Upper lobe of left lung (tissue), 6 donors: Measurements from ENCODE around the gene LHX4. TPM values are rescaled to one million over a fixed set of nuclear protein-coding genes. Genes with fewer than 3 reads are reported as not detected.
A peak's percentile ranks its signal among the peaks of the same experiment; 100 is the strongest.

Experiments used
- ATAC-seq, 2 donors: fragments of 200-7000 bp; cut with Tn5 transposase; one replicate each; pipeline ENCODE4 v1.9.1; 2022; ENCODE audit warnings: mild to moderate bottlenecking in 2 of 2, moderate library complexity in 2 of 2; ENCODE audit not compliant: low FRiP score in 2 of 2
- DNase-seq, 2 donors: peaks; one replicate each; pipeline ENCODE4 v3.0.0-alpha.2; 2019 to 2020
- H3K27ac ChIP-seq, 4 donors: fragments of 200-600 bp; sonication (generic); one replicate each; pipeline ENCODE4 v1.5.1; 2016 to 2019
- H3K27me3 ChIP-seq, 4 donors: fragments of 200-600 bp; sonication (generic); one replicate each; pipeline ENCODE4 v1.5.1; 2017 to 2019
- H3K36me3 ChIP-seq, 4 donors: fragments of 200-600 bp; sonication (generic); one replicate each; pipeline ENCODE4 v1.5.1; 2016 to 2019
- H3K4me1 ChIP-seq, 4 donors: fragments of 200-600 bp; sonication (generic); one replicate each; pipeline ENCODE4 v1.5.1; 2018 to 2019
- H3K4me3 ChIP-seq, 4 donors: fragments of 200-600 bp; sonication (generic); one replicate each; pipeline ENCODE4 v1.5.1; 2017 to 2019; ENCODE audit warnings: mild to moderate bottlenecking in 2 of 4, moderate library complexity in 1 of 4
- H3K9me3 ChIP-seq, 4 donors: fragments of 200-600 bp; sonication (generic); one replicate each; pipeline ENCODE4 v1.5.1; 2018 to 2019
- EP300 ChIP-seq, 4 donors: sonication (generic); formaldehyde crosslinking; IDR thresholded peaks; one replicate each; pipeline ENCODE4 v1.5.1; 2017; ENCODE audit warnings: antibody characterized with exemption in 4 of 4, control low read depth in 2 of 4
- POLR2A ChIP-seq, 4 donors: fragments of 450-650 bp; IDR thresholded peaks; one replicate each; pipeline ENCODE4 v1.5.1; 2016 to 2017; ENCODE audit warnings: antibody characterized with exemption in 4 of 4, mild to moderate bottlenecking in 2 of 4
- POLR2AphosphoS5 ChIP-seq, 2 donors: sonication (generic); formaldehyde crosslinking; IDR thresholded peaks; one replicate each; pipeline ENCODE4 v1.5.1; 2017; ENCODE audit warnings: antibody characterized with exemption in 2 of 2
- WGBS, 2 donors: methylation state at CpG; one replicate each; pipeline ENCODE4 v1.1.5; 2017 to 2018; 5-methylcytosine and 5-hydroxymethylcytosine counted together
- total RNA-seq, 6 donors: library from RNA; depleted of rRNA in 4 of 6; stranded (reverse); fragments of >200 nt in 4 of 6; gene quantifications; one replicate each; pipeline versions ENCODE4 v1.1.0 to v1.2.1, GENCODE V29; 2016 to 2021
- TF ChIP-seq, protein P1 (sequence below), 6 experiments: fragments of 450-650 bp in 4 of 6; fragments of 200-600 bp in 2 of 6; sonication (generic) in 2 of 6; IDR thresholded peaks; one replicate each; pipeline ENCODE4 v1.5.1; 2016 to 2019; ENCODE audit warnings: antibody characterized with exemption in 6 of 6
- donor health status: DM: no; HTN: no; CAD: no; lungs with moderate emphysema.
- donor health status: DM: no; HTN: yes; CAD: no; lungs with severe emphysema.

Gene LHX4
- total RNA-seq, 6 donors from 2014 or later = 0.17 to 1.0 (median 0.30) TPM; not detected in 3

DNA sequence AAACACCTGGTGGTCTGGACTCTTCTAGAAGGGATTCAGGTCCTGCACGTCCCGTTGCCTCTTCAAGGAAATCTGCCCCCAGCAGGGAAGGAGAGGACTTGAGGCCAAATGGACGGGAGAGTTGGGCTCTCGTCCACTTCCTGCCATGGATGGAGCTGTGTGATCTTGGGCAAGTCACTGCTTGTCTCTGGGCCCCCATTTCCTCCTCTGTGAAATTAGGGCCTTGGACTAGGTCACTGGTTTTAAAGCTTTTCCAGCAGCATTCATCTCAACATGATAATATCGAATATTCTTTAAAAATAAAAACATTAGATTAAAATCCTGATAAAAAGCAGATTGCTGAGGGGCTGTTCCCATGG, 26.9 kb downstream of the LHX4 start:
- DNase-seq (no peak), ATAC-seq (no peak)
- no peaks in the 10 kb centered on the region for H3K9me3 ChIP-seq
- TF ChIP-seq POLR2AphosphoS5 (IDR thresholded peaks at IDR 0.05) (no peak), EP300 (IDR thresholded peaks at IDR 0.05) (no peak), POLR2A (IDR thresholded peaks at IDR 0.05) (no peak)
- TF ChIP-seq, protein P1, sequence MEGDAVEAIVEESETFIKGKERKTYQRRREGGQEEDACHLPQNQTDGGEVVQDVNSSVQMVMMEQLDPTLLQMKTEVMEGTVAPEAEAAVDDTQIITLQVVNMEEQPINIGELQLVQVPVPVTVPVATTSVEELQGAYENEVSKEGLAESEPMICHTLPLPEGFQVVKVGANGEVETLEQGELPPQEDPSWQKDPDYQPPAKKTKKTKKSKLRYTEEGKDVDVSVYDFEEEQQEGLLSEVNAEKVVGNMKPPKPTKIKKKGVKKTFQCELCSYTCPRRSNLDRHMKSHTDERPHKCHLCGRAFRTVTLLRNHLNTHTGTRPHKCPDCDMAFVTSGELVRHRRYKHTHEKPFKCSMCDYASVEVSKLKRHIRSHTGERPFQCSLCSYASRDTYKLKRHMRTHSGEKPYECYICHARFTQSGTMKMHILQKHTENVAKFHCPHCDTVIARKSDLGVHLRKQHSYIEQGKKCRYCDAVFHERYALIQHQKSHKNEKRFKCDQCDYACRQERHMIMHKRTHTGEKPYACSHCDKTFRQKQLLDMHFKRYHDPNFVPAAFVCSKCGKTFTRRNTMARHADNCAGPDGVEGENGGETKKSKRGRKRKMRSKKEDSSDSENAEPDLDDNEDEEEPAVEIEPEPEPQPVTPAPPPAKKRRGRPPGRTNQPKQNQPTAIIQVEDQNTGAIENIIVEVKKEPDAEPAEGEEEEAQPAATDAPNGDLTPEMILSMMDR (IDR thresholded peaks at IDR 0.05) = no peak
- H3K27me3 ChIP-seq = peaks cover 0 to 27% (median 10%) of the 10 kb centered on the region in 4 donors
- H3K27ac ChIP-seq = no peak overlapping the region
- 53 to 59% methylated on average over 5 of the region's 5 CpGs for WGBS, 2 donors
- H3K4me1 ChIP-seq = no peaks in the 10 kb centered on the region
- no peaks in the 10 kb centered on the region for H3K36me3 ChIP-seq
- H3K4me3 ChIP-seq = no peak overlapping the region

DNA sequence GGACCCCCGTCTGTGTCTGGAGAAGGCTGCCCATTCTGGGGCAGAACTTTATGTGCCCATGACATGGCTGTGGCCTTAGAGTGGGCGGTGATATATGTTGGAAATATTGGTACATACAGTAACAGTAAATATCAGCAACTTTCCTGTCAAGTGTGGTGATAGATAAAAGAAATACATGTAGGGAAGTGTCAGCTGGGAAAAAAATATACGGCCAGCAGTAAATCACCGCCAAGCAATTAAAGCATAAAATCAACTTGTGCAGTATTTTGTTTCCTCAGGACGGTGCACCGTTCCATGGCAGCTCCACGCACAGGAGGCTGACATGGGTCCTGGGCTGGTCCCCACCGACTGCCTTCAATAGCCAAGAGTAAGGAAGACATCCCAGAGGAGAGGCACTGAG, 27.4 kb downstream of the LHX4 start:
- 68 to 74% methylated on average over 8 of the region's 8 CpGs for WGBS, 2 donors
- Histone ChIP-seq H3K4me3 (no peak overlapping the region), H3K4me1 (no peaks in the 10 kb centered on the region), H3K27me3 (peaks cover 0 to 27% (median 10%) of the 10 kb centered on the region in 4 donors), H3K36me3 (no peaks in the 10 kb centered on the region), H3K9me3 (no peaks in the 10 kb centered on the region), H3K27ac (no peak overlapping the region)
- TF ChIP-seq POLR2A (IDR thresholded peaks at IDR 0.05) (no peak), EP300 (IDR thresholded peaks at IDR 0.05) (no peak), POLR2AphosphoS5 (IDR thresholded peaks at IDR 0.05) (no peak)
- TF ChIP-seq, protein P1 (IDR thresholded peaks at IDR 0.05) = no peak
- ATAC-seq (no peak), DNase-seq (no peak)

- 87 to 90% methylated on average over 12 of the region's 12 CpGs for WGBS, 2 donors
- no peaks in the 10 kb centered on the region for H3K9me3 ChIP-seq
- DNase-seq (no peak), ATAC-seq (no peak)
- no peaks in the 10 kb centered on the region for H3K4me1 ChIP-seq
- no peak for TF ChIP-seq POLR2AphosphoS5 (IDR thresholded peaks at IDR 0.05)
- TF ChIP-seq POLR2A (IDR thresholded peaks at IDR 0.05) = no peak
- no peak for TF ChIP-seq EP300 (IDR thresholded peaks at IDR 0.05)
- TF ChIP-seq, protein P1 (IDR thresholded peaks at IDR 0.05) = no peak
- no peak overlapping the region for H3K27ac ChIP-seq
- H3K4me3 ChIP-seq = no peak overlapping the region
- no peaks in the 10 kb centered on the region for H3K36me3 ChIP-seq
- peaks cover 0 to 27% (median 10%) of the 10 kb centered on the region in 4 donors for H3K27me3 ChIP-seq
These were observed 28.2 kb downstream of the LHX4 start for GRCh38 chr1:180258290-180258689.

DNA sequence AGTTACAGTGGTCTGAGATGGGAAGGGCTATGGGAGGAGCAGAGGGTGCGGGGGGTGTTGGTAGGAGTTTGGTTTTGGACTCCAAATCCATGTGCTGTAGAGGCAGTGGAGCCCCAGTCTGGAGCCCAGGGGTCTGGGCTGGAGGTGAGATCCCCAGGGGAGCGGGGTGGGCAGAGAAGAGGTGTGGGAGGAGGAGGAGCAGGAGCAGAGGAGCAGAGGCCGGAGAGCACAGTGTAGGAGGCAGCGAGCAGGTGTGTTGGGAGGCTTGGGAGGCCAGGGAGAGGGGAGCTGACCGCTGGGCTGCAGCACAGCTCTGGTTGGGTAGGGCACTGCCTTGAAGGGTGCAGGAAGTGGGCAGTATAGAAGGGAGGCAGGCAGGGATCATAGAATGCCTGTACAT, 28.9 kb downstream of the LHX4 start:
- no peaks in the 10 kb centered on the region for H3K4me1 ChIP-seq
- H3K4me3 ChIP-seq = no peak overlapping the region
- H3K27ac ChIP-seq = no peak overlapping the region
- no peak for DNase-seq
- 75 to 78% methylated on average over 5 of the region's 5 CpGs for WGBS, 2 donors
- H3K27me3 ChIP-seq = peaks cover 0 to 27% (median 10%) of the 10 kb centered on the region in 4 donors
- ATAC-seq = peak in 1 of 2 donors; percentile 5
- TF ChIP-seq EP300 (IDR thresholded peaks at IDR 0.05) (no peak), POLR2A (IDR thresholded peaks at IDR 0.05) (no peak), POLR2AphosphoS5 (IDR thresholded peaks at IDR 0.05) (no peak)
- TF ChIP-seq, protein P1 (IDR thresholded peaks at IDR 0.05) = no peak
- H3K36me3 ChIP-seq = no peaks in the 10 kb centered on the region
- no peaks in the 10 kb centered on the region for H3K9me3 ChIP-seq
